Measurements from ENCODE around the gene ZSWIM2. TPM values are rescaled to one million over a fixed set of nuclear protein-coding genes. Genes with fewer than 3 reads are reported as not detected.
"Not testable (repeated sequence)": the region's sequence is repeated elsewhere in the genome, so short reads cannot be mapped to it uniquely, and the experiment has no call there.

ZSWIM2 gene
- not detected for total RNA-seq

DNA sequence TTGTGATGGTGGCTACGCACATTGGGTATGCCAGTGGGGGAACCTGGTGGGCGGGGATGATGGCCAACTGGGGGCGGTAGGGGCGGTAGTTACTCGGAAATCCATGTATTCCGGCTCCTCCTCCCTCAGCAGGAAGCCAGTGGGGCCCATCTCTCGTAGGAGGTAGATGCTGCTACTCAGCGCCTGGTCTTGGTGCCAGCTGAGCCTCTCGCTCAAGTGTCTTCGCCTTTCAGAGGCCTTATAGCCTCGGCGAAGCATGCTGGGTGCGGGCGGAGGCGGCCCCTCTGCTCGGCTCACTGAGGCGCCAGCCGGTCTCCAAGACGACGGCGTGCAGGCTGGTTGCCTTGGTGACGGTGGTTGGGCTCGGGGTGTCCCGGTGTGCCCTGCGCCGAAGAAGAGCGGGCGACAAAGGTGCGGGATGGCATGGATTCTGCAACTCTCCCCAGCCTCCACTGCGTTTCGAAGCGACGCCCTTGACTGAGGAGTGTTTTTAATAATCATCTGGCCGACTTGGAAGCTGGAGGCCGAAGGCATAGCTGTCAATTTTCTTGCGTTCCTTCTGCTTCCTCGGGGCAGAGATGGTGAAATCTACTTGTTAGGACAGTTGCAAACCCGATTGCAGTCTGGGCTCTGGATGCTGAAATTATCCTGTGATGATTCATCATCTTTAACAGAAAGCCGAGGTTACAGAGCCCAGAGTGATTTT, at the start of gene ZSWIM2:
Gene ZSWIM2, minus strand, starts transcription at position 298 of the 706 bp plus-strand sequence. Its CDS starts 40 bp downstream, at position 258.
- POLR2A ChIA-PET = no interaction called here
- Mint-ChIP-seq H3K27me3 (peaks cover 25% of the 10 kb centered on the region), H3K4me1 (peaks cover 11% of the 10 kb centered on the region), H3K27ac (no peak within 1 kb of the TSS), H3K9me3 (no peaks in the 10 kb centered on the region), H3K36me3 (ENCODE audit: low read depth) (no peaks in the 10 kb centered on the region), H3K4me3 (peak within 1 kb of the TSS; percentile 48)
- CTCF ChIA-PET = no interaction called here
- DNase-seq = peak; percentile 18

DNA sequence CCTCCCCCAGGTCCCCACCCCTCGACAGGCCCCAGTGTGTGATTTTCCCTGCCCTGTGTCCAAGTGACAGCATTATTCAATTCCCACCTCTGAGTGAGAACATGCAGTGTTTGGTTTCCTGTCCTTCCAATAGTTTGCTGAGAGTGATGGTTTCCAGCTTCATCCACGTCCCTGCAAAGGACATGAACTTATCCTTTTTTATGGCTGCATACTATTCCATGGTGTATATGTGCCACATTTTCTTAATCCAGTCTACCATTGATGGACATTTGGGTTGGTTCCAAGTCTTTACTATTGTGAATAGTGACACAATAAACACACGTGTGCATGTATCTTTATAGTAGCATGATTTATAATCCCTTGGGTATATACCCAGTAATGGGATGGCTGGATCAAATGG, 47.2 kb upstream of the ZSWIM2 start:
- H3K4me1 Mint-ChIP-seq; POLR2A ChIA-PET; H3K27me3 Mint-ChIP-seq; H3K27ac Mint-ChIP-seq; H3K36me3 Mint-ChIP-seq (ENCODE audit: low read depth); H3K9me3 Mint-ChIP-seq; DNase-seq; H3K4me3 Mint-ChIP-seq; CTCF ChIA-PET: not testable (repeated sequence)

GRCh38 chr2:186895451-186895850, 46.5 kb upstream of the ZSWIM2 start:
- Mint-ChIP-seq H3K36me3 (ENCODE audit: low read depth) (no peaks in the 10 kb centered on the region), H3K4me3 (no peak overlapping the region), H3K27me3 (no peaks in the 10 kb centered on the region), H3K27ac (no peak overlapping the region), H3K9me3 (no peaks in the 10 kb centered on the region), H3K4me1 (no peaks in the 10 kb centered on the region)
- ChIA-PET CTCF (no interaction called here), POLR2A (no interaction called here)
- no peak for DNase-seq

DNA sequence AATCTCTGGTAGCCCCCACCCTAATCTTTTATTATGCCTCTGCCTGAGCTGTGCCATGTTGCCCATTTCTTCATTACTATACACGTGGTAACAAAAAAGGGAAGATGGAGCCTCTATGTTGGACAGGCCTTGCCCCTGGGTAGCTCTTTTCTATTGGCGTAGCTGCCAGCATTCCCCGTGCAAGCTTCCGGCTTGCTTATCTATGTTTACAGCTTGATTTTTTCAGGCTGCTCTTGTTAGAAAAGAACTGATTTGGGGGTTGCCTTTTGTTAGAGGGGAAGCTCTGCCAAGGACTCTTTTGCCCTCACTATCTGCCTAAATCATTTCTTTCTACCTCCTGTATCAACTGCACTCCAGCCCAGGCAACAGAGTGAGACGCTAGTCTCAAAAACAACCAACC, 45.5 kb upstream of the ZSWIM2 start:
- no peaks in the 10 kb centered on the region for H3K36me3 Mint-ChIP-seq (ENCODE audit: low read depth)
- H3K9me3 Mint-ChIP-seq = no peaks in the 10 kb centered on the region
- no peak overlapping the region for H3K4me3 Mint-ChIP-seq
- H3K4me1 Mint-ChIP-seq = no peaks in the 10 kb centered on the region
- no peak overlapping the region for H3K27ac Mint-ChIP-seq
- H3K27me3 Mint-ChIP-seq = no peaks in the 10 kb centered on the region
- POLR2A ChIA-PET = no interaction called here
- DNase-seq = no peak
- CTCF ChIA-PET = no interaction called here

- Mint-ChIP-seq H3K9me3 (no peaks in the 10 kb centered on the region), H3K4me1 (no peaks in the 10 kb centered on the region), H3K27ac (no peak overlapping the region), H3K27me3 (no peaks in the 10 kb centered on the region), H3K36me3 (ENCODE audit: low read depth) (no peaks in the 10 kb centered on the region), H3K4me3 (no peak overlapping the region)
- DNase-seq = no peak
- ChIA-PET POLR2A (no interaction called here), CTCF (no interaction called here)
Measured at GRCh38 chr2:186892821-186893220, 43.9 kb upstream of the ZSWIM2 start.

- no peaks in the 10 kb centered on the region for H3K27me3 Mint-ChIP-seq
- H3K4me3 Mint-ChIP-seq = no peak overlapping the region
- H3K27ac Mint-ChIP-seq = no peak overlapping the region
- ChIA-PET POLR2A (no interaction called here), CTCF (no interaction called here)
- no peak for DNase-seq
- no peaks in the 10 kb centered on the region for H3K4me1 Mint-ChIP-seq
- H3K36me3 Mint-ChIP-seq (ENCODE audit: low read depth) = no peaks in the 10 kb centered on the region
- no peaks in the 10 kb centered on the region for H3K9me3 Mint-ChIP-seq
Measured at GRCh38 chr2:186891185-186891621, 42.2 kb upstream of the ZSWIM2 start.

GRCh38 chr2:186889101-186889879, 40.3 kb upstream of the ZSWIM2 start:
- no peak overlapping the region for H3K4me3 Mint-ChIP-seq
- H3K9me3 Mint-ChIP-seq = no peaks in the 10 kb centered on the region
- H3K27me3 Mint-ChIP-seq = no peaks in the 10 kb centered on the region
- H3K36me3 Mint-ChIP-seq (ENCODE audit: low read depth) = no peaks in the 10 kb centered on the region
- H3K4me1 Mint-ChIP-seq = peaks cover 4% of the 10 kb centered on the region
- ChIA-PET CTCF (no interaction called here), POLR2A (no interaction called here)
- H3K27ac Mint-ChIP-seq = no peak overlapping the region
- no peak for DNase-seq

DNA sequence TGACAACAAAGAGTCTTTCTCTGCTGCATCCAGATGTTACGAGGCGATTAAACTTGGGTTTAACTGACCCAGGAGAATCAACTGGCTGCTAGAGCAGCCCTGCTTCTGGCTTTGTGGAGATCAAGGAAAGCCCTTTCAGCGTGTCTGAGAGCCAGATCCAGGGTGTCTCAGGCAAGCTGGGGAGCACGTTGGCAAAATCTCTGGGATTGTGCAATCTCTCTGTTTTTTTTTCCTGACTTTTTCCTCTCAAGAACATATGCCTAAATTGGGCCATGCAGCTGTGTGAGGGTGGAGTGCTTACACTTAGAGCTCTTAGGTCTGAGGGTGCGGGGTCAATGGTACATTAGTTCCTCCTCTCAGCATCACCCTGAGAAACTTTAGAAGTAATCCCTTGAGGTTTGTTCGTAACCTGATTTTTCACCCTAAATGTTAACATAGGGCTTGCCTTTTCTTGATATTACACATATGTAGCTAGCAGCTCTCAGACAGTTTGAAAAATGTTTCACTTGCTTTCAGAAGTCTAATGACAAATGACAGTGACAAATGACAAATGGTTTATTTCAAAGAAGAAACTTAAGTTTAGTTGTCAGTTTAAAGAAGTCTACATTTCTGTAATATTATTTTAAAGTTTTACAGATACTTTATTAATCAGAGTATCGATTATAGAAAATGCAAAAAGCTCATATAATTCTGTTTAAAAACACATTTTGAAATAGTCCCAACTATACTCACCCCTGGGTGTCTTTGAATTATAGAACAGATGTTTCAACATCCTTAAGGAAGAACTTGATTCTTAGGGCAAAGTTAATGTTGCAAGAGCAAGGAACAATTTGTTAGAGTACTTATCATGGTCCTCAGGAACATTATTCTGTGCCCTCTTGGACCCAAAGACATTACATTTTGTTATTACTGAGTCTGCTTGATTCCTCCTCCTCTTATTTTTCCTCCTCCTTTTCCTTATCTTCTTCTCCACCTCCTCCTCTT, 38.4 kb upstream of the ZSWIM2 start:
- no peak for DNase-seq
- no peak overlapping the region for H3K27ac Mint-ChIP-seq
- H3K4me3 Mint-ChIP-seq = no peak overlapping the region
- peaks cover 6% of the 10 kb centered on the region for H3K4me1 Mint-ChIP-seq
- H3K27me3 Mint-ChIP-seq = no peaks in the 10 kb centered on the region
- no peaks in the 10 kb centered on the region for H3K9me3 Mint-ChIP-seq
- H3K36me3 Mint-ChIP-seq (ENCODE audit: low read depth) = no peaks in the 10 kb centered on the region
- POLR2A ChIA-PET = no interaction called here
- CTCF ChIA-PET = no interaction called here

DNA sequence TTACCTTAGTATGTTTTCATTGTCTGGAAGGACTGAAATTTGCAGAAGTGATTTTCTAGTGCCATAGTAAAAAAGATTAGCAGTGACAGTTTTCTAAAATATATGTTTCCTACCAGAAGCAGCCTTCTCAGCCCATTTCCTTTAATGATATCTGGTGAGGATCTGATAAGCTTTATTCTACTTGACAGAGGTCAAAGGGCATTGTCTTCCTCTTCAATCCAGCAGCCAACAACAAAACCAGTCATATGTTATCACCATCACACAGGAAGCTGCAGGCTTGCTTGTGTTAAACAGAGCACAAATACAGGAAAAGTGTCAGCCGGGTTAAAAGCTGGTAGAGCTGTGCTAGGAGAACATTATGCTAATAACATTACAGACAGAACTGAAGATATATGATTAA, 35.6 kb upstream of the ZSWIM2 start:
- H3K36me3 Mint-ChIP-seq (ENCODE audit: low read depth) = no peaks in the 10 kb centered on the region
- POLR2A ChIA-PET = no interaction called here
- CTCF ChIA-PET = no interaction called here
- H3K4me3 Mint-ChIP-seq = no peak overlapping the region
- no peaks in the 10 kb centered on the region for H3K27me3 Mint-ChIP-seq
- H3K9me3 Mint-ChIP-seq = peaks cover 2% of the 10 kb centered on the region
- no peak overlapping the region for H3K27ac Mint-ChIP-seq
- H3K4me1 Mint-ChIP-seq = peaks cover 6% of the 10 kb centered on the region
- no peak for DNase-seq

- no peak for DNase-seq
Measured at GRCh38 chr2:186883666-186884065, 34.7 kb upstream of the ZSWIM2 start.

GRCh38 chr2:186882511-186883071, 33.6 kb upstream of the ZSWIM2 start:
- CTCF ChIA-PET = no interaction called here
- H3K27me3 Mint-ChIP-seq = no peaks in the 10 kb centered on the region
- no peaks in the 10 kb centered on the region for H3K36me3 Mint-ChIP-seq (ENCODE audit: low read depth)
- DNase-seq = no peak
- H3K9me3 Mint-ChIP-seq = peaks cover 2% of the 10 kb centered on the region
- no peak overlapping the region for H3K27ac Mint-ChIP-seq
- peaks cover 6% of the 10 kb centered on the region for H3K4me1 Mint-ChIP-seq
- no peak overlapping the region for H3K4me3 Mint-ChIP-seq
- POLR2A ChIA-PET = no interaction called here

More at GRCh38 chr2:186883666-186884065, 34.7 kb upstream of the ZSWIM2 start:
- H3K4me1 Mint-ChIP-seq = peaks cover 6% of the 10 kb centered on the region
- ChIA-PET POLR2A (no interaction called here), CTCF (no interaction called here)
- H3K36me3 Mint-ChIP-seq (ENCODE audit: low read depth) = no peaks in the 10 kb centered on the region
- peaks cover 2% of the 10 kb centered on the region for H3K9me3 Mint-ChIP-seq
- H3K27ac Mint-ChIP-seq = no peak overlapping the region
- H3K27me3 Mint-ChIP-seq = no peaks in the 10 kb centered on the region
- no peak overlapping the region for H3K4me3 Mint-ChIP-seq

DNA sequence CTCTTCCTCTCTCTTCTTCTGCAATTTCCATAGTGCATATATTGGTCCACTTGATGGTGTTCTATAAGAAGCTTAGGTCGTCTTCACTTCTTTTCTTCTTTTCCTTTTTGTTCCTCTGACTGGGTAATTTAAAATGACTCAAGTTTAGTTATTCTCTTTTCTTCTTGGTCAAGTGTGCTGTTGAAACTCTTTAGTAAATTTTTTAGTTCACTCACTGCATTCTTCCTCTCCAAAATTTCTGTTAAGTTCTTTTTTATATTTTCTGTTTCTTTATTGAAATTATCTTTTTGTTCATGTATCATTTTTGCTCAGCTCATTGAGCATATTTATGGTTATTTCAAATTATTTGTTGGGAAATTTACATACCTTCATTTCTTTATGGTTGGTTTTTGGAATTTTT, 32.7 kb upstream of the ZSWIM2 start:
- Mint-ChIP-seq H3K27me3 (no peaks in the 10 kb centered on the region), H3K27ac (no peak overlapping the region), H3K9me3 (peaks cover 2% of the 10 kb centered on the region), H3K4me3 (no peak overlapping the region), H3K4me1 (peaks cover 6% of the 10 kb centered on the region), H3K36me3 (ENCODE audit: low read depth) (no peaks in the 10 kb centered on the region)
- no peak for DNase-seq
- ChIA-PET POLR2A (no interaction called here), CTCF (no interaction called here)

GRCh38 chr2:186879312-186879711, 30.3 kb upstream of the ZSWIM2 start:
- Mint-ChIP-seq H3K36me3 (ENCODE audit: low read depth) (no peaks in the 10 kb centered on the region), H3K4me1 (peaks cover 2% of the 10 kb centered on the region), H3K27me3 (no peaks in the 10 kb centered on the region), H3K27ac (no peak overlapping the region), H3K4me3 (no peak overlapping the region), H3K9me3 (peaks cover 4% of the 10 kb centered on the region)
- ChIA-PET POLR2A (no interaction called here), CTCF (no interaction called here)
- DNase-seq = no peak

Data from activated CD4-positive, alpha-beta T cell treated with anti-CD3 and anti-CD28 coated beads, Interleukin-2, amount 10 ng/mL, durations not matched to agents 7 days and 5 days (primary cell).